ENCODE results near the gene PPM1N. TPM values are rescaled to one million over a fixed set of nuclear protein-coding genes. Genes with fewer than 3 reads are reported as not detected.

The PPM1N gene
- total and polyA plus RNA-seq, 2 of the 13 experiments (the other 11 are each of a cell fraction or from before 2014, with no cell fraction given): 0.31 to 1.8 TPM

DNA sequence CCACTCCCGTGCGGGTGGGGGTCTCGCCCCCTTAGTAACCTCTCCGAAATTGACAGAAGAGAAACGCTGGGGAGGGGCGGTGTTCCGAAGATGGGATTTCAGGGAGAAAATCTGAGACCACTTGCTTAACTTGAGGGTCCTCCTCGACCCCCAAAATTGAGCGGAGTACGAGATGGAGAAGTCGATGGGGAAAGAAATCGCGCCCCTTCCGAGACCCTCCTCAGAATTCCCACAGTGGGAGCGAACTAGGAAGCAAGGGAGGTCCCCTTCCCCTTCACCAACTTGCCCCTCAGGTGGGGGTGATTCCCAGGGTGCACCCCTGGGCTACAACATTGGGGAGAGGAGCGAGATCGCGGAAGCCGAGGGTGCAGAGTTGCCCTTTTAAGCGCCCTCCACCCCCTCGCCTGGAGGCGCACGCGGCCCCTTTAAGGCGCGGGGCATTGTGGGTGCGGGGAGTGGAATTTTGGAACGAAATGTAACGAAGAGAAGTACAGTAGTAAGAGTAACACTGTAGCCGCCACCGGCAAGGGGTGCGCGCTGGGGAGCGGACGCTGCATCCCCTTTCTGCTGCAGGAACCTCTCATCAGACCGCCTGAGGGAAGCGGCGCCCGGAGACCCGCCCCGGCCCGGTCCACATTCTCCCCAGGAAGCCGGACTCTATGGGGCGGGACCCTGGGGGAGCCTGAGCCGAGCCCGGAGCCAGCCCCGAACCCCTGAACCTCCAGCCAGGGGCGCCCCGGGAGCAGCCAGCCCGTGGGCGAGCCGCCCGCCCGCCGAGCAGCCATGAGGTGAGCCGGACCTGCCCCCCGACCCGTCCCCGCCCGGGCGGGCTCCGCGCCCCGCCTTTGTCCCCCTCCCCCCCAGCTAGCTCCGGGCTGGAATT lies 9.0 kb downstream of the PPM1N start, which contains the start of gene VASP (continued):
- TF ChIP-seq CCDC6 (CRISPR knock-in tag; IDR thresholded peaks at IDR 0.05) (no peak), ZNF207 (IDR thresholded peaks at IDR 0.05; ENCODE audit: borderline replicate concordance) (no peak), SMYD3 (CRISPR knock-in tag; IDR thresholded peaks at IDR 0.05) (no peak), ZFP41 (CRISPR knock-in tag; IDR thresholded peaks at IDR 0.05; ENCODE audit: borderline replicate concordance) (no peak), ZNF569 (CRISPR knock-in tag; IDR thresholded peaks at IDR 0.05; ENCODE audit: borderline replicate concordance) (0 out of 2 replicates have a peak, but pooled peaks have one; percentile 18), FOXA1 (IDR thresholded peaks at IDR 0.05) (no peak), FOXA1 (CRISPR knock-in tag; IDR thresholded peaks at IDR 0.05) (no peak), ISX (CRISPR knock-in tag; conservative IDR thresholded peaks at IDR 0.05) (0 out of 2 replicates have a peak, but pooled peaks have one; percentile 63), ZNF777 (CRISPR knock-in tag; IDR thresholded peaks at IDR 0.05) (0 out of 2 replicates have a peak, but pooled peaks have one; percentile 29), ZNF780A (CRISPR knock-in tag; IDR thresholded peaks at IDR 0.05) (peak; percentile 71; the same call in 1 of the 2 replicates), KDM5B (CRISPR knock-in tag; IDR thresholded peaks at IDR 0.05; ENCODE audit: borderline replicate concordance) (no peak), THYN1 (CRISPR knock-in tag; IDR thresholded peaks at IDR 0.05; ENCODE audit: borderline replicate concordance, low read depth) (no peak), KLF12 (CRISPR knock-in tag; IDR thresholded peaks at IDR 0.05; ENCODE audit: borderline replicate concordance) (peak; percentile 83), THAP11 (CRISPR knock-in tag; IDR thresholded peaks at IDR 0.05) (peak; percentile 84), SP2 (CRISPR knock-in tag; IDR thresholded peaks at IDR 0.05) (no peak), POLR2G (IDR thresholded peaks at IDR 0.05; ENCODE audit: low read depth, low read length) (peak; percentile 96), ZNF30 (CRISPR knock-in tag; IDR thresholded peaks at IDR 0.05) (no peak), GZF1 (CRISPR knock-in tag; IDR thresholded peaks at IDR 0.05) (no peak), ZFP82 (CRISPR knock-in tag; IDR thresholded peaks at IDR 0.05; ENCODE audit: borderline replicate concordance) (no peak), ZNF468 (CRISPR knock-in tag; IDR thresholded peaks at IDR 0.05) (no peak), NR2F6 (IDR thresholded peaks at IDR 0.05) (no peak), NR2F6 (CRISPR knock-in tag; IDR thresholded peaks at IDR 0.05) (peak; percentile 53; the same call in 1 of the 2 replicates), MED8 (CRISPR knock-in tag; IDR thresholded peaks at IDR 0.05; ENCODE audit: insufficient replicate concordance) (no peak)
- TF ChIP-seq, protein P1, sequence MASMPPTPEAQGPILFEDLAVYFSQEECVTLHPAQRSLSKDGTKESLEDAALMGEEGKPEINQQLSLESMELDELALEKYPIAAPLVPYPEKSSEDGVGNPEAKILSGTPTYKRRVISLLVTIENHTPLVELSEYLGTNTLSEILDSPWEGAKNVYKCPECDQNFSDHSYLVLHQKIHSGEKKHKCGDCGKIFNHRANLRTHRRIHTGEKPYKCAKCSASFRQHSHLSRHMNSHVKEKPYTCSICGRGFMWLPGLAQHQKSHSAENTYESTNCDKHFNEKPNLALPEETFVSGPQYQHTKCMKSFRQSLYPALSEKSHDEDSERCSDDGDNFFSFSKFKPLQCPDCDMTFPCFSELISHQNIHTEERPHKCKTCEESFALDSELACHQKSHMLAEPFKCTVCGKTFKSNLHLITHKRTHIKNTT (CRISPR knock-in tag; IDR thresholded peaks at IDR 0.05): no peak
- TF ChIP-seq, protein P2, sequence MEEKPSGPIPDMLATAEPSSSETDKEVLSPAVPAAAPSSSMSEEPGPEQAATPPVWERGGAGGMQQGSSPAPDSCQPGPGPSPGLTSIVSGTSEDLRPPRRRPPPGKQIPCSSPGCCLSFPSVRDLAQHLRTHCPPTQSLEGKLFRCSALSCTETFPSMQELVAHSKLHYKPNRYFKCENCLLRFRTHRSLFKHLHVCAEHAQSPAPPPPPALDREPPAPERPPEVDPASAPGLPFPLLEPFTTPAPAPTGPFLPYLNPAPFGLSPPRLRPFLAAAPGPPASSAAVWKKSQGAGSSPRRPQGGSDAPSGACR (CRISPR knock-in tag; IDR thresholded peaks at IDR 0.05): peak; percentile 21; the same call in 1 of the 2 replicates
- TF ChIP-seq, protein P3, sequence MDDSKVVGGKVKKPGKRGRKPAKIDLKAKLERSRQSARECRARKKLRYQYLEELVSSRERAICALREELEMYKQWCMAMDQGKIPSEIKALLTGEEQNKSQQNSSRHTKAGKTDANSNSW (CRISPR knock-in tag; IDR thresholded peaks at IDR 0.05; ENCODE audit: borderline replicate concordance): no peak; the same call in 1 of the 2 replicates
- TF ChIP-seq, protein P4, sequence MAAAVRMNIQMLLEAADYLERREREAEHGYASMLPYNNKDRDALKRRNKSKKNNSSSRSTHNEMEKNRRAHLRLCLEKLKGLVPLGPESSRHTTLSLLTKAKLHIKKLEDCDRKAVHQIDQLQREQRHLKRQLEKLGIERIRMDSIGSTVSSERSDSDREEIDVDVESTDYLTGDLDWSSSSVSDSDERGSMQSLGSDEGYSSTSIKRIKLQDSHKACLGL (CRISPR knock-in tag; IDR thresholded peaks at IDR 0.05): no peak
- TF ChIP-seq, protein P5, sequence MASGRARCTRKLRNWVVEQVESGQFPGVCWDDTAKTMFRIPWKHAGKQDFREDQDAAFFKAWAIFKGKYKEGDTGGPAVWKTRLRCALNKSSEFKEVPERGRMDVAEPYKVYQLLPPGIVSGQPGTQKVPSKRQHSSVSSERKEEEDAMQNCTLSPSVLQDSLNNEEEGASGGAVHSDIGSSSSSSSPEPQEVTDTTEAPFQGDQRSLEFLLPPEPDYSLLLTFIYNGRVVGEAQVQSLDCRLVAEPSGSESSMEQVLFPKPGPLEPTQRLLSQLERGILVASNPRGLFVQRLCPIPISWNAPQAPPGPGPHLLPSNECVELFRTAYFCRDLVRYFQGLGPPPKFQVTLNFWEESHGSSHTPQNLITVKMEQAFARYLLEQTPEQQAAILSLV (CRISPR knock-in tag; IDR thresholded peaks at IDR 0.05; ENCODE audit: borderline replicate concordance): no peak
